ENCODE measurements around the gene FUT6.
"Not testable (repeated sequence)": the region's sequence is repeated elsewhere in the genome, so short reads cannot be mapped to it uniquely, and the experiment has no call there.

Gene FUT6

DNA sequence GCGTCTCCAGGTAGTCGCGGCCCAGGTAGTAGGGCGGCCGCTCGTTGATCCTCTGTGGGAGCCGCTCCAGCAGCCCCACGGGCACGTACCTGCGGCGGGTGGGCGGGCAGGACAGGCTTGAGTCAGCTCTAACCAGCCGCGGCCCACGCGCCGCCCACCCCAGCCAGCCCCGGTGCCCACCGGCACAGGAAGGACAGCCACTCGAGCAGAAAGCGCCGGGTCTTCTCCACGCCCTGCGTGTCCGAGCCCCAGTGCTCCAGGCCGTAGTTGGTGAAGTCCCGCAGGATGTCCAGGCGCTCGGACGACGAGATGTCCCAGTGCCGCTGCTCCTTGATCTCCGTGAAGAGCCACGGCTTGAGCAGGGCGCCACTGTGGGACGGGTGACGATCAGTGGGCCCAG lies 54.1 kb downstream of the FUT6 start:
- TF ChIP-seq, protein P1, sequence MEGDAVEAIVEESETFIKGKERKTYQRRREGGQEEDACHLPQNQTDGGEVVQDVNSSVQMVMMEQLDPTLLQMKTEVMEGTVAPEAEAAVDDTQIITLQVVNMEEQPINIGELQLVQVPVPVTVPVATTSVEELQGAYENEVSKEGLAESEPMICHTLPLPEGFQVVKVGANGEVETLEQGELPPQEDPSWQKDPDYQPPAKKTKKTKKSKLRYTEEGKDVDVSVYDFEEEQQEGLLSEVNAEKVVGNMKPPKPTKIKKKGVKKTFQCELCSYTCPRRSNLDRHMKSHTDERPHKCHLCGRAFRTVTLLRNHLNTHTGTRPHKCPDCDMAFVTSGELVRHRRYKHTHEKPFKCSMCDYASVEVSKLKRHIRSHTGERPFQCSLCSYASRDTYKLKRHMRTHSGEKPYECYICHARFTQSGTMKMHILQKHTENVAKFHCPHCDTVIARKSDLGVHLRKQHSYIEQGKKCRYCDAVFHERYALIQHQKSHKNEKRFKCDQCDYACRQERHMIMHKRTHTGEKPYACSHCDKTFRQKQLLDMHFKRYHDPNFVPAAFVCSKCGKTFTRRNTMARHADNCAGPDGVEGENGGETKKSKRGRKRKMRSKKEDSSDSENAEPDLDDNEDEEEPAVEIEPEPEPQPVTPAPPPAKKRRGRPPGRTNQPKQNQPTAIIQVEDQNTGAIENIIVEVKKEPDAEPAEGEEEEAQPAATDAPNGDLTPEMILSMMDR (conservative IDR thresholded peaks at IDR 0.05; ENCODE audit: low read depth, low read length): no peak
- H3K4me3 ChIP-seq (ENCODE audit: low read depth, low read length): no peak overlapping the region
- DNase-seq (ENCODE audit: low read depth): no peak

DNA sequence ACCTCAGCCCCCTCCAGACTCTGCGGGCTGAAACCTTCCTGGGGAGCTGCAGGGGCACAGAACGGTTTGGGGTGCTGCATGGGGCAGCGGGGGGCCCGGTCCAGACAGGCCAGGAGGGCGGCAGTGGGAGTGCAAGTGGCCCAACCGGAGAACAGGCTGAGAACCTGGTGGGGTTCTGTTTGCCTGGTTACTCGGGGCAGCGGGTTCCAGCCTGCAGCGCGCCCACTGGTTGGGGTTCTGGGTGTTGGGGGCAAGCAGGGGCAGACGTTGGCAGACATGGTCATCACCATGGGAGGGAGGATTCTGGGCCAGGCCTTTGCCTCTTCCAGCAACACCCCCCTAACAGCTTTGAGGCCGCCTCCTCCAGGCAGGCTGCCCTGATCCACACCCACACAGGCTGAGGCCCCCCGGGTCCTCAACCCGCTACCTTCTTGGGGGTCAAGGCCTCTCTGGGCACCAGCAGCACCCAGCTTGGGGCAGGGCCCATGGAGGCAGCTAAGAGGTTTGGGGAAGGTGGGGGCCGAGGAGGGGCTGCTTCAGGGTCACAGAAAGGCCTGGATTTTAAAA lies 54.8 kb downstream of the FUT6 start, which contains the start of gene PRR22:
Gene PRR22, minus strand, starts transcription at position 166 of the 567 bp plus-strand sequence. Its CDS starts 86 bp downstream, at position 80.
- no peak for DNase-seq (ENCODE audit: low read depth)
- TF ChIP-seq, protein P1 (conservative IDR thresholded peaks at IDR 0.05; ENCODE audit: low read depth, low read length): no peak
- no peak within 1 kb of the TSS for H3K4me3 ChIP-seq (ENCODE audit: low read depth, low read length)

DNA sequence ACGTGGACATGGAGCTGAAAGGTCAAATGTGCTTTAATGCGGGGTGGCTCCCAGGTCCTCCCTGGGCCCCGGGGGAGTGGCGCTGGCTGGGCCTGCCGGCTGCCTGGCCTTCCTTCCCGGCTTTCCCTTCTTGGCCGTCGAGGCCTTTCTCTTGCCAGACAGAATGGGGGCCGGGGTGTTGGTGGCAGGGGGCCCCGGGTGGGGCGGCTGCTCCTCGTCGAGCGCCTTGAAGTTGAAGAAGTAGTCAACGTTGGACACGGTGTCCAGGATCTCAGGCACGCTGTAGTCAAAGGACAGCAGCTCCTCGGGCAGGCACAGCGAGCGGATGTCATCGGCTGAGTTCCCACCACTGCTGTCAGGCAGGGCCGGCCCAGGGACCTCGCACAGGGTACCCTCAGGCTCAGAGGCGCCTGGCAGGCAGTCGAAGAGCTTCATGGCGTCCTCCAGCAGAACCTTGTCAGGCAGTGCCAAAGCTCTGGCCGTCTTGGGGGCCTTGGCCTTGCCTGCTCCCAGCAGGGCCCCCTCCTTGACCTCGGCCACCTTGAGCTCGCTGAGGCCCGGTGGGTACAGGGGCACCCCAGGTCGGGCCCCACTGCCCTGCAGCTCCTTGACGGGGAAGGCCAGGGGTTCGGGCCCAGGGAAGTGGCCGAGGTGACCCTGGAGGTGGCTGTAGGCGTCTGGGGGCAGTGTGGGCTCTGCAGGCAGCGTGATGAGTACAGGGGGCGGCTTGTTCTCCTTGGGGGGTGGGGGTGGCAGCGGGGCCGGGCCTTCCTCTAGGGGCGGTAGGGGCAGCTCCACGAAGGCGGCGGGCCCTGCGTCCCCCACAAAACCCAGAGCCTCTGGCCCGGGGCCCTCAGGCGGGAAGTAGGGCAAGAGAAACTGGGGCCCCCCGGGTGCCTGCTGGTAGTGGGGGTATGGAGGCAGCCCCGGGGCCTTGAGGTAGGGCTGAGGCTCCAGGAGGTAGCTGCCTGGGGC lies 56.3 kb downstream of the FUT6 start:
- no peak for DNase-seq (ENCODE audit: low read depth)
- no peak overlapping the region for H3K4me3 ChIP-seq (ENCODE audit: low read depth, low read length)
- TF ChIP-seq, protein P1 (conservative IDR thresholded peaks at IDR 0.05; ENCODE audit: low read depth, low read length): no peak

DNA sequence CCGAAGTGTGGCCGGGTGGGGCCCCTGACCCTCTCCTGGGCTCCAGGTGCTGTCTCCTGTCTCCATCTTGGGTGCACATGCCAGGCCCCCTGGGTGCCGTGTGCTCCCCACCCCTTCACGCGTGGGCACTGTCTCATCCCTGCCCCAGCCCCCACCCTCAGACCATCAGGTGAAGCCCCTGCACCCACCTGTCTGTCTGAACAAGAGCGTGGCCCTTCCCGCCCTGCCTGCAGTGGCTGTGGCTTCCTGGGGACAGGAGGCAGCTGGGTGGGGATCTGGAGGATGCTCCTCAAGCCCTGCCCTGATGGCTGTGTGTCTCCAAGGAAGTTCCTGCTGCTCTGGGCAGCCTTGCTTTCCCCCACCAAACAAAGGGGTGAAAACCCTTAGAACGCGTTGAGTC lies 57.2 kb downstream of the FUT6 start:
- no peak for DNase-seq (ENCODE audit: low read depth)
- no peak overlapping the region for H3K4me3 ChIP-seq (ENCODE audit: low read depth, low read length)
- TF ChIP-seq, protein P1 (conservative IDR thresholded peaks at IDR 0.05; ENCODE audit: low read depth, low read length): no peak

DNA sequence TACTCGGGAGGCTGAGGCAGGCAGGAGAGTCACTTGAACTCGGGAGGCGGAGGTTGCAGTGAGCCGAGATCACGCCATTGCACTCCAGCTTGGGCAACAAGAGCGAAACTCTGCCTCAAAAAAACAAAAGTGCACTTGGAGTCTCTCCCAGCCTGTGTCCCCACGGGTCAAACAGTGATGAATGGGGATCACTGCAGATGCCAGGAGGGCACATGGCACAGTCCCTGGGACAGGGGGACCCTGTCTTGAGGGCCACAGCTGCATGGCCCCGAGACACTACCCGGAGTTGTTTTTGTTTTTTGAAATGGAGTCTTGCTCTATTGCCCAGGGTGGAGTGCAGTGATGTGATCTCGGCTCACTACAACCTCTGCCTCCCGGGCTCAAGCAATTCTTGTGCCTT lies 58.6 kb downstream of the FUT6 start:
- not testable (repeated sequence) for DNase-seq (ENCODE audit: low read depth); H3K4me3 ChIP-seq (ENCODE audit: low read depth, low read length)
